ENCODE data around the gene SEMA6D.

SEMA6D gene

GRCh38 chr15:47717036-47717612 lies at the start of gene SEMA6D:
SEMA6D (plus strand) TSS chr15:47717505; CDS start chr15:47759799, 42,294 bp downstream.
- TF ChIP-seq ZFX (IDR thresholded peaks at IDR 0.05) = no peak
- TF ChIP-seq CTCF (conservative IDR thresholded peaks at IDR 0.05) = peak; percentile 65
- peak within 1 kb of the TSS; percentile 5; the same call in 1 of the 2 replicates for H3K27ac ChIP-seq

- H3K27ac ChIP-seq = no peak overlapping the region
- no peak for TF ChIP-seq CTCF (conservative IDR thresholded peaks at IDR 0.05)
Observed at GRCh38 chr15:47669221-47669620, 48.1 kb upstream of the SEMA6D start.

GRCh38 chr15:47670365-47670764 lies 46.9 kb upstream of the SEMA6D start:
- TF ChIP-seq ZFX (IDR thresholded peaks at IDR 0.05) = no peak
- TF ChIP-seq CTCF (conservative IDR thresholded peaks at IDR 0.05) = no peak
- no peak overlapping the region for H3K27ac ChIP-seq

- TF ChIP-seq ZFX (IDR thresholded peaks at IDR 0.05) (no peak), CTCF (conservative IDR thresholded peaks at IDR 0.05) (no peak)
- H3K27ac ChIP-seq = no peak overlapping the region
Observed at GRCh38 chr15:47673232-47673761, 44.0 kb upstream of the SEMA6D start.

- no peak for TF ChIP-seq CTCF (conservative IDR thresholded peaks at IDR 0.05)
- TF ChIP-seq ZFX (IDR thresholded peaks at IDR 0.05) = no peak
- no peak overlapping the region for H3K27ac ChIP-seq
Observed at GRCh38 chr15:47674586-47675232, 42.6 kb upstream of the SEMA6D start.

GRCh38 chr15:47675735-47676134 lies 41.6 kb upstream of the SEMA6D start:
- TF ChIP-seq CTCF (conservative IDR thresholded peaks at IDR 0.05) (no peak), ZFX (IDR thresholded peaks at IDR 0.05) (no peak)
- no peak overlapping the region for H3K27ac ChIP-seq

- TF ChIP-seq ZFX (IDR thresholded peaks at IDR 0.05) (no peak), CTCF (conservative IDR thresholded peaks at IDR 0.05) (no peak)
- H3K27ac ChIP-seq = no peak overlapping the region
Observed at GRCh38 chr15:47678040-47678439, 39.3 kb upstream of the SEMA6D start.

Measured in C4-2B (cell line).